ENCODE measurements around the gene CLIP1.

DNA sequence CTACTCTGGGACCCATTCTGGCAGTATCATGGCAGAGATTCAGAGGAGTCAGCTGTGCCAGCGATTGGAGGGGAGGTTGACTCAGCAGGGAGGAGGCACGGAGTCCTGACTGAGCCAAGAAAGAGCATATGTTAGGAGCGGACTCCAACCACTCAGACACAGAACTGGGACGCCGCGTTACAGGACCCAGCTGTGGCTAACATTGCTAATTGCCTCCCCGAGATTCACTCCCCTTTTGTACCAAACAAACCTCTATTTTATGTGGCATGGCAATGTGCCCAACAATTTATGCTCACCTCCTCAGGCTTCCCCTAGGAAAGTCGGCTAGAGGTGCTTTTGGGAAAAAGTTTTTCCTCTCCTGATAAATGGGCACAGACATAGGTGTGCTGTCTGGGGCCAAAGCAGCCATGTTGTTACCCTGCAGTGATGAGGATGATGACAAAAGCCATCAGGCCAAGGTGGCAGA, 15.2 kb upstream of the CLIP1 start:
- TF ChIP-seq, protein P1, sequence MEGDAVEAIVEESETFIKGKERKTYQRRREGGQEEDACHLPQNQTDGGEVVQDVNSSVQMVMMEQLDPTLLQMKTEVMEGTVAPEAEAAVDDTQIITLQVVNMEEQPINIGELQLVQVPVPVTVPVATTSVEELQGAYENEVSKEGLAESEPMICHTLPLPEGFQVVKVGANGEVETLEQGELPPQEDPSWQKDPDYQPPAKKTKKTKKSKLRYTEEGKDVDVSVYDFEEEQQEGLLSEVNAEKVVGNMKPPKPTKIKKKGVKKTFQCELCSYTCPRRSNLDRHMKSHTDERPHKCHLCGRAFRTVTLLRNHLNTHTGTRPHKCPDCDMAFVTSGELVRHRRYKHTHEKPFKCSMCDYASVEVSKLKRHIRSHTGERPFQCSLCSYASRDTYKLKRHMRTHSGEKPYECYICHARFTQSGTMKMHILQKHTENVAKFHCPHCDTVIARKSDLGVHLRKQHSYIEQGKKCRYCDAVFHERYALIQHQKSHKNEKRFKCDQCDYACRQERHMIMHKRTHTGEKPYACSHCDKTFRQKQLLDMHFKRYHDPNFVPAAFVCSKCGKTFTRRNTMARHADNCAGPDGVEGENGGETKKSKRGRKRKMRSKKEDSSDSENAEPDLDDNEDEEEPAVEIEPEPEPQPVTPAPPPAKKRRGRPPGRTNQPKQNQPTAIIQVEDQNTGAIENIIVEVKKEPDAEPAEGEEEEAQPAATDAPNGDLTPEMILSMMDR (IDR thresholded peaks at IDR 0.05), result no peak
- no peak for TF ChIP-seq POLR2A (IDR thresholded peaks at IDR 0.05)

Measured in esophagus squamous epithelium (tissue), 4 donors.